HG02840 (cell line): ENCODE measurements around the gene TNS2.
"Not testable (repeated sequence)": the region's sequence is repeated elsewhere in the genome, so short reads cannot be mapped to it uniquely, and the experiment has no call there.

Source experiments
- ATAC-seq: cut with Tn5 transposase; IDR thresholded peaks from one replicate; pipeline ENCODE4 v1.9.1; 2021; ENCODE audit warnings: mild to moderate bottlenecking, moderate library complexity, moderate number of reproducible peaks; ENCODE audit not compliant: unreplicated experiment, low FRiP score

TNS2 gene

DNA sequence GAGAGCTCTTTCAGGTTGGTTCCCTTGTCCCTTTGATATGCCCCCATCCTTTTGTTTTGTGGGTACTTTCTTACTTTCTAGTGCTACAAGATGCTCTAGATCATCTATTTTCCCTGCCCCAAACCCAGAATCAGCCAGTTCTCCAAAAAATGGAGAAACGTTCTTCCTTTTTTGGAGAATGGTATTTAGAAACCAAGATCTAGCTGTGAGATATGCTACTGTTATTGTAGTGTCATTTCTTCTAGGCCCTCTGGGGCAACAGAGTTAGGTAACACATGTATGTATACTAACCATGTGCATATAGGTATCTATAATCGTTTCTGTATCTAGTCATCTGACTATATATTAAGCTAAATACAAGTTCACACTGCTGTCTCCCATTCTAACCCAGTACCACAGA lies 40.7 kb downstream of the TNS2 start:
- ATAC-seq: no peak

DNA sequence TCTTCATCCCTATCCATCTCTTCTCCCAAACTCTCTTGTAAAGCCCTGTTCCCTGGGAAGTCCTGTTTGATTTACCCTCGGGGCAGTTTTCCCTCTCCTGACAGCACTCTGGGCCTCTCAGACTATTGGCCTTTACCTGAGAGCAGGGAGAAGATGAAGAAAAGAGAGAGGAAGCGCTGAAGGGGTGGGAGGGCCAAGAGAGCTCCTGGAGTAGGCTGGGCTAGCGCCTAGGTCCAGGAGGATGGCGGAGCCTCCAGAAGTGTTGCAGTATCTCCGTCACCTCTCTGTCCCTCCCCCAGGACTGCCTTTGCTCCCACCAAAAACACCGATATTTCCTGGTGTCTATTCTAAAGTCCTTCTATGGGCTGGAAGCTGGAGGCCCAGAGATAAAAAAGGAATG lies 41.9 kb downstream of the TNS2 start:
- ATAC-seq: no peak

DNA sequence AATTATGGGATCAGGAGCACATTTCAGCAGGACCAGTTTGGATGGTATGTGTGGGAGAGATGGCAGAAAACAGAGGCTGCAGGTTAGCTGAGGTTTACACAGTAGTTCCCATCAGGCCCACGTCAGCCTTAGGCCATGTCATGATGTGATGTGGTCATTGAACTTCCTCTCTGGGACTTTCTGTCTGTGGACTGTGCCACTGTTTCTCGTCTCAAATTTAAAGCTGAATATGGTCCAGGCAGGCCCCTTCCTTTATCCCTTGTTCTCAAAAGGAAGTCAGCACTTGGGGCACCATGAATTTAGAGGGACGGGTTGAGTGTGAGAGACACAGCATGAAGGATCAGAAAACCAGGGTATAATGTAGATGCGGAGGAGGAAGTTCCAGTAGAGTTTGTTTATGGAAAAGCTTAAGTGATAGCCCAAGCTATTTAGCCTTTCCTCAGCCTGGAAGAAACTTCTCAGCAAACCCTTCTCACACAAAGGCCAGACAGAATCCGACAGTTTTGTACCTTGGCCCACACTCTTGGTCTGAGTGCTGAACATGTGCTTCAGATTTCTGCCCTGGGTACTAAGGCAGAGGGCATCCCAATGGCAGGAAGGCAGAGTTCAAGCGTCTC lies 44.0 kb downstream of the TNS2 start:
- no peak for ATAC-seq

DNA sequence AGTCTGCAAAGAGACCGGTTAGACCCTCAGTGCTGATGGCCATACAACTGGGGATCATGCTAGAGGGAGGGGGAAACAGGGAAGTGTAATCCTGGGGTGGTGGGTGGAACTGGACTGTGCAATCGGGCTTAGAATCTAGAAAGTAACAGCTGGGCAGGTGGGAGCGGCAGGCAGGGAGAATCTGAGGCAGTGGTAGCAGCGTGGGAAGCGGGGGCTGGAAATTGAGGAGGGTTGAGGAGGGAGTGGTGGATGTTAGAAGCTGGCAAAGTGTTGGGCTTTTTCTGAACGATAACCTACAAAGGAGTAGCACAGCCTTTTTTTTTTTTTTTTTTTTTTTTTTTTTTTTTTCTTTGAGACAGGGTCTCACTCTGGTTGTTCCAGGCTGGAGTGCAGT lies 44.5 kb downstream of the TNS2 start:
- no peak for ATAC-seq

DNA sequence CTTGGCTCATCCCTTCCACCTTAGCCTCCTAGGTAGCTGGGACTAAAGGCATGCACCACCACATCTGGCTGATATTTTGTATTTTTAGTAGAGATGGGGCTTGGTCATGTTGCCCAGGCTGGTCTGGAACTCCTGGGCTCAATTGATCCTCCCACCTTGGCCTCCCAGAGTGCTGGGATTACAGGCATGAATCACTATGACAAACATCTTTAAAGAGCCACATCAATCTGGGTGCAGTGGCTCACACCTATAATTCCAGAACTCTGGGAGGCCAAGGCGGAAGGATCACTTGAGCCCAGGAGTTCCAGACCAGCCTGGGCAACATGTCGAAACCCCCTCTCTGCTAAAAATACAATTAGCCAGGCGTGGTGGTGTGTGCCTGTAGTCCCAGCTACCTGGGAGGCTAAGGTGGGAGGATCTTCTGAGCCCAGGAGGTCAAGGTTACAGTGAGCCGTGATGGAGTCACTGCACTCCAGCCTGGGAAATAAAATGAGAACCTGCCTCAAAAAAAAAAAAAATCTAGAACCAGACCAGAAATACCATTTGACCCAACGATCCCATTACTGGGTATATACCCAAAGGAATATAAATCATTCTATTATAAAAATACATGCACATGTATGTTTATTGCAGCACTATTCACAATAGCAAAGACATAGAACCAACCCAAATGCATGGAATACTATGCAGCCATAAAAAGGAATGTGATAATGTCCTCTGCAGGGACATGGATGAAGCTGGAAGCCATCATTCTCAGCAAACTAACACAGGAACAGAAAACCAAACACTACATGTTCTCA lies 45.1 kb downstream of the TNS2 start:
- not testable (repeated sequence) for ATAC-seq

- ATAC-seq: not testable (repeated sequence)
Measured at GRCh38 chr12:53095596-53095895, 45.7 kb downstream of the TNS2 start.

- ATAC-seq: no peak
Measured at GRCh38 chr12:53096089-53096741, 46.4 kb downstream of the TNS2 start.

GRCh38 chr12:53096759-53097158 lies 46.9 kb downstream of the TNS2 start:
- no peak for ATAC-seq

- no peak for ATAC-seq
Measured at GRCh38 chr12:53097207-53097563, 47.3 kb downstream of the TNS2 start.

DNA sequence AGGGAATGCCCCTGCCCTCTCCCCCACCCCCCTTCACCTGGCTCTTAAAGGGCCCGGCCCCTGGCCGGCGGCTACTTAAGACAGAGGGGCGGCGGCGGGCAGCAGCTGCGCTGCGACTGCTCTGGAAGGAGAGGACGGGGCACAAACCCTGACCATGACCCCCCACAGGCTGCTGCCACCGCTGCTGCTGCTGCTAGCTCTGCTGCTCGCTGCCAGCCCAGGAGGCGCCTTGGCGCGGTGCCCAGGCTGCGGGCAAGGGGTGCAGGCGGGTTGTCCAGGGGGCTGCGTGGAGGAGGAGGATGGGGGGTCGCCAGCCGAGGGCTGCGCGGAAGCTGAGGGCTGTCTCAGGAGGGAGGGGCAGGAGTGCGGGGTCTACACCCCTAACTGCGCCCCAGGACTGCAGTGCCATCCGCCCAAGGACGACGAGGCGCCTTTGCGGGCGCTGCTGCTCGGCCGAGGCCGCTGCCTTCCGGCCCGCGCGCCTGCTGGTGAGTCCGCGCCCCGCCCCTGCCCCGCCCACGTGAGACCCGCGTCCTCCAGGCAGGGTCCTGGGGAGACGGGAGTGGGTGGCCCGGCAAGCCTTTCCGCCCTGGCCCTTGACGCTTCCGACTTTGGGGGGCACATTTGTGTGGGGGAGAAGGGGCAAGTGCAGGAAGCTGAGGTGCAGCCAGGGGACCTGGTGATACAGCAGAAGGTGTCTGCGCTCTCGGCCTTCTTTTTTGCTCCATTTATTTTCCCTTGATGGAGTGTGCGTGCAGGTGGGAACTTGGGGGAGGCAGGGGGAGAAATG lies 47.9 kb downstream of the TNS2 start, which contains the start of gene IGFBP6:
IGFBP6 (plus strand) TSS at position 104 of the 790 bp plus-strand sequence; CDS start at position 155, 51 bp downstream.
- ATAC-seq: no peak

DNA sequence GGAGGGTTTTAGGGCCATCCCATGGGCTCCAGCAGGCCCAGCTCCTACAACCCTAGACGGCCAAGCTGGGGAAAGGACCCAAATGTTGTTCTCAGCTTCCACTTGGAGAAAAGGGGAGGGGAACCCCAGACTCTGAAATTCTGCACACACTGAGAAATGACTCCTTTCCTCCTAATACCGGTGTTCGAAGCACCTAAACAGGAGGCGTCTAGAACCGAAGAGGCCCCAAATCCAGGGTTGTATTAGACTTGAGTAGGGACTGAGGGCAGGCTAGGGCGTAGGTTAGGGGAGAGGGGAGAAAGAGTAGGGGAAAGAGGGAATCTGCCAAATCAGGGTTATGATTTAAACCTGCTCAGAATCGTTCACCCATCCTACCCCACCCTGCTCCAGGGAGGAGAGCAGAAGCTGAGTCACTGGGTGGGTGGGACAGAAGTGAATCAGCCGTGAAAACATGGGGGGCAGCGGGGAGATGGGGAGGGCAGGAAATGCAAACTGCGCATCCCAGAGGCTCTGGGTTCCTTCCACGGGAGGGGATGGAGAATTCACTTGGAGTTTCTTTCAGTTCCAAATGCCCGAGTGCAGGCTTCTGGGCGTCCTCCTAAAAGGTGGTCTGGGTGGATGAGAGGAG lies 48.6 kb downstream of the TNS2 start:
- no peak for ATAC-seq

GRCh38 chr12:53099071-53099882 lies 49.4 kb downstream of the TNS2 start:
- no peak for ATAC-seq

DNA sequence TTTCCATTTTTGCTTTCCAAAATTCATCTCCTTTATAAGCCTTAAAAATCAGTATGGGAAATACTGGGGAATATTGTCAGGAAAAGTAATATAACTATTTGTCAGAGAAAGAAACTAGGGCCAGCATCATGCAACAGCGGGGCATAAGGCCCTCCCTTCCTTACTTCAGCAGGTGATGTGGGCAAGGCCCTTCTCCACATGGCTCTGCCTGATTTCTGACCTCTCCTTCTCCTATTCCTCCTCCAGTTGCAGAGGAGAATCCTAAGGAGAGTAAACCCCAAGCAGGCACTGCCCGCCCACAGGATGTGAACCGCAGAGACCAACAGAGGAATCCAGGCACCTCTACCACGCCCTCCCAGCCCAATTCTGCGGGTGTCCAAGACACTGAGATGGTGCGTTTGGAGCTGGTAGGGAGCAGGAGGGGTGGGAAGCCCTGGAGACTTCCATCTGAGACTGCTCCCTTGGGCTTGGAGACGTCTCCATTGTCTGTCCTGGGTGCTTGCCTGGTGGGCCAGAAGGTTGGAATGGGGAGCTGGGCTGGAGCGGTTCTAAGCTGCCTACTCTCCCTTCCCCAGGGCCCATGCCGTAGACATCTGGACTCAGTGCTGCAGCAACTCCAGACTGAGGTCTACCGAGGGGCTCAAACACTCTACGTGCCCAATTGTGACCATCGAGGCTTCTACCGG lies 50.7 kb downstream of the TNS2 start:
- no peak for ATAC-seq

DNA sequence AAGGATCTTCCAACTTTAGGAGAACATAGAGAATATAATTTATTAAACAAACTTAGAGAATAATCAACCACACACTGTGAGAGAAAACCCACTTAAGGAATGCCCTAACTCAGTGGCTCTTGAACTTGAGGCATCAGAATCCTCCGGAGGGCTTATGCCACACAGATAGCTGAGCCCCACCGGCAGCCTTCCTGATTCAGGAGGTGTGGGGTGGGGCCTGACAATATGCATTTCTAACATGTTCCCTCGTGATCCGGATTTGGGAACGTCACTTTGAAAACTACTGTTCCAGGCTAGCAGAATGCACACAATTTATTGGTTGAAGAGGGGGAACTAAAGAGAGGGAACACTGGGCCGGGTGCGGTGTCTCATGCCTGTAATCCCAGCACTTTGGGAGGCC lies 51.4 kb downstream of the TNS2 start:
- ATAC-seq: no peak

DNA sequence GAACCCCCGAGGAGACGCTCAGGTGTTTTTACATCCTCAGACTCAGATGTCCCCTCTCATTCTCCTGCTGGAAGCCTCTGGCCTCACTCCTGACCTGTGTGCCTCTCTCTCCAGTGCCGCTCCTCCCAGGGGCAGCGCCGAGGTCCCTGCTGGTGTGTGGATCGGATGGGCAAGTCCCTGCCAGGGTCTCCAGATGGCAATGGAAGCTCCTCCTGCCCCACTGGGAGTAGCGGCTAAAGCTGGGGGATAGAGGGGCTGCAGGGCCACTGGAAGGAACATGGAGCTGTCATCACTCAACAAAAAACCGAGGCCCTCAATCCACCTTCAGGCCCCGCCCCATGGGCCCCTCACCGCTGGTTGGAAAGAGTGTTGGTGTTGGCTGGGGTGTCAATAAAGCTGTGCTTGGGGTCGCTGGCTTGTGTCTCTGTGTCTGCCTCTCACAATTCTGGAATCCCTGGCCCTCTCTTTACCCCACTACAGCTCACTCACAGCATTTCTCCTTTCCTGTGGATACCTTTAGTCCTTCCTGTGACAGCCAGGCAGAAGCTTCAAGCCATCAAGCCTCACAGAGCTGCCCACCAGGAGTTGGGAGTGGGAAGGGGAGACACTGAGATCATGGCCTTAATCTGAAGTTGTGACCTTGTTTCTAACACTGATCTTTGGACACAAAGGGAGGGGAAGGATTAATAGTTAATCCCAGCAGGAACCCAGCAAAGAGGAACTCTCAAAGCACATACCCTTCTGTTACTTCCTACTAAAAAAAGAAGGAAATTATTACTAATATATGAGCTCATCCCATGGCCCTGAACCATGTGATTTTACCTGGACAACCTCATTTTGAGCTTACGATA lies 52.3 kb downstream of the TNS2 start:
- ATAC-seq: no peak

- no peak for ATAC-seq
Measured at GRCh38 chr12:53102883-53103807, 53.3 kb downstream of the TNS2 start, which contains the start of gene SOAT2. Gene SOAT2, plus strand, starts transcription at chr12:53103486. Its CDS starts 92 bp downstream, at chr12:53103578.

DNA sequence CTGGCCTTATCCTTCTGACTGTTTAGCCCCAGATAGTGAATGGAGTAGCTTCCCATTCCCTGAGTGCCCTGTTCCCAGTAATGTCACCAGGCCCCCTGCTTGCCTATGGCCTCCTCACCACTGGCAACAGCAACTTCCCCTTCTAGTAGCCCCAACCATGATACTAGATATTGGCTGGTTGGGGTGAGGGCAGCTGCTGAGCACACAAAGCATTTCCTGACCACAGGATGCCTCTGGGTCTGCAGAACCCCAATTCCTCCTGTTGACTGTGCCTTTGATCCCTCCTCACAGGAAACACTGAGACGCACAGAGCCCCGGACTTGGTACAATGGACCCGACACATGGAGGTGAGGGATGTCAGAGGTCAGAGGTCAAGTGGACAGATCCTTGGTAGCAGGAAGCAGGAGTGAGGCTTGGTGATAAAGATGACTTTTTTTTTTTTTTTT lies 54.0 kb downstream of the TNS2 start:
- no peak for ATAC-seq
